Stimulated activated CD8-positive, alpha-beta memory T cell treated with anti-CD3 and anti-CD28 coated beads, Interleukin-15, amount 100 ng/mL, for 4 hours (primary cell): ENCODE results near the gene NEK7.
"Not testable (repeated sequence)": the region's sequence is repeated elsewhere in the genome, so short reads cannot be mapped to it uniquely, and the experiment has no call there.

Experiments
- DNase-seq, 2 donors: peaks; one replicate each; pipeline ENCODE4 v3.0.0-alpha.2; 2020; ENCODE audit warnings: low read depth in 2 of 2

NEK7 gene

GRCh38 chr1:198171667-198172540, 15.1 kb downstream of the NEK7 start:
- no peak for DNase-seq

DNA sequence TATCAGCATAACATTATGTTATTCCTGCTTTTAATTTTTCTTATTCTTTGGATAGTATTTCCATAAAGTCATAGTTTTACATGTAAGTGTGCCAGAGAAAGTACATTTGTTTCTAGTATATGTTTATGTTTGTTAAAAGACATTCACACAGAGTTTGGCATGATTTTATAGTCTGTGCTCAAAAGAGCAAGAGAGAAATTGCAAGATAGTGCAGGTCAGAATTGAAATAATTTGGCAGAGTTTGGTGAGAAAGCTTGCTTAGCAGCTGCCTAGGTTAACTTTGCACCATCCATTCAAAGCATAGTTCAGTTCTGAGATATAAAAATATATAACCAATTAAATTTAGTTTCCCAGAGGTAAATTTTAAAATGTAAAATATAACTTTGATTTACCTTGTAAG, 17.0 kb downstream of the NEK7 start:
- no peak for DNase-seq

- no peak for DNase-seq
These were observed 17.5 kb downstream of the NEK7 start for GRCh38 chr1:198174297-198174696.

- no peak for DNase-seq
These were observed 18.8 kb downstream of the NEK7 start for GRCh38 chr1:198175423-198176170.

- no peak for DNase-seq
These were observed 19.4 kb downstream of the NEK7 start for GRCh38 chr1:198176179-198176578.

DNA sequence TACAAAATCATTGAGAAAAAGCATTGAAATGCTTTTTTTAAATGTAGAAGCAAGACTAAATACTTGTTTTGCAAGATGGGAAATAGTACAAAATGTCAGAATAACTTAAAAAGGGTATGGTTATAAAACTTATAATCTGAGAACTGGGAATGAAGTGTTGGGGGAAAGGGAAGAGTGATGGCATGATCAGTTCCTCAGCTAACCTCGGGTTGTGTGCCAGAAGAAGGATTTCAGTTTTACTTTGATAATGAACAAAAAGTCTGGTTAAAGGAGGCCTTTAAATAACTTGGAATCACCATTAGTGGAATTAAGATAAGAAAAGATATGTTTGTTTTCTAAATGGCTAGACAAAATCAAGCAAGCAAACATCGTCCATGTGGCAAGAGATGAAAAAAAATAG, 20.7 kb downstream of the NEK7 start:
- DNase-seq: no peak

DNA sequence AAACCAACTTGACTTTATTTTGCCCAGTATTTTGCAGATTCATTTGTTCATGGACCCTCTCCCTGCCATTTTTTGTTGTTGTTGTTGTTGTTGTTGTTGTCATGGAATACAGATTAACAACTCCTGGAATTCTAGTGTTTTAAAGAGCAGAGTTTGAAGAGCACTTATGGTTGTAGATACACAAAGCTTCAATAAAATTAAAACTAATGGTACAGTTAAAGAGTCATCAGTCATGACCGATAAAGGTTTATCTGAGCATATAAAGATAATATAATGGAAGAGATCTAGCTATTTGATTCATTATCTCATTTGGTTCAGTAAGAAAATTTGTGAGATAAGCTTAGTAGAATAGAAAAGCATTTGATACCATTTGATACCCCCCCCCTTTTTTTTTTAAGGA, 21.8 kb downstream of the NEK7 start:
- DNase-seq: no peak

GRCh38 chr1:198179556-198179981, 22.8 kb downstream of the NEK7 start:
- DNase-seq: no peak

DNA sequence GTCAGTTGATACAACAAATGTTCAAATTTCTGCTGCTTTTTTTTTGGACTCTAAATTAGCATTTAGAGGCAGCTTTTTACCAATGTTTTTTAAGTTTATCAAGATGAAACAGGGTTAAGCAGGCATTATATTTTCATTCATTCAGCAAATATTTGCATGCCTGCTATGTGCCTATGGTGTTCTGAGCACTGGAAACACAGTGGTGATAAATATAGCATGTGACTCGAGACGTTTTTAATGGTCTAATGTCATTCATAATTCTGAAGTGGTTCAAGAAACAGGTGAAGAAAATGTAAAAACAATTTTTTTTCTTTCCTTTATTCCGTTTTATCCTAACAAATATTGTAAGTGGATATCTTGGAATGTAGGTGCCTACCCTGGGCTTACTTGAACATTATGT, 26.8 kb downstream of the NEK7 start:
- DNase-seq: no peak

GRCh38 chr1:198184516-198184915, 27.7 kb downstream of the NEK7 start:
- no peak for DNase-seq

DNA sequence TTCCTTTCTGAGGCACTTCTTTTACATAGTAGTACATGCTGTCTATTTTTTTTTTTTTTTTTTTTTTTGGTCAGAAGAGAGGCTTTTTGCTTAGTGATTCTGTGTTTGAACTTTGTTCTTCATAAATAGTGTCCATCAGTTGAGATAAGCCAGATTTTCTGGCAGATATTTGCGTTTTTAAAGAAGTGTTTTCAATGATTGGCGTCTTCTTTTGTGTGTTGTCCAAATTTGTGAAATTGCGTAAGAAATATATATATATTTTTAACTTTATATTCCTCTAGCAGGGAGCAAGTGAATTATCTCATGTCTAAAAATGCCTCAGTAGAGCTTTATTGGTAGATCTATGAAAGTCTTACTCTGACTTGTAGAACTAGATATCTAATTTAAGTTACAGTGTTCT, 28.3 kb downstream of the NEK7 start:
- no peak for DNase-seq

- no peak for DNase-seq
These were observed 29.0 kb downstream of the NEK7 start for GRCh38 chr1:198185759-198186158.

DNA sequence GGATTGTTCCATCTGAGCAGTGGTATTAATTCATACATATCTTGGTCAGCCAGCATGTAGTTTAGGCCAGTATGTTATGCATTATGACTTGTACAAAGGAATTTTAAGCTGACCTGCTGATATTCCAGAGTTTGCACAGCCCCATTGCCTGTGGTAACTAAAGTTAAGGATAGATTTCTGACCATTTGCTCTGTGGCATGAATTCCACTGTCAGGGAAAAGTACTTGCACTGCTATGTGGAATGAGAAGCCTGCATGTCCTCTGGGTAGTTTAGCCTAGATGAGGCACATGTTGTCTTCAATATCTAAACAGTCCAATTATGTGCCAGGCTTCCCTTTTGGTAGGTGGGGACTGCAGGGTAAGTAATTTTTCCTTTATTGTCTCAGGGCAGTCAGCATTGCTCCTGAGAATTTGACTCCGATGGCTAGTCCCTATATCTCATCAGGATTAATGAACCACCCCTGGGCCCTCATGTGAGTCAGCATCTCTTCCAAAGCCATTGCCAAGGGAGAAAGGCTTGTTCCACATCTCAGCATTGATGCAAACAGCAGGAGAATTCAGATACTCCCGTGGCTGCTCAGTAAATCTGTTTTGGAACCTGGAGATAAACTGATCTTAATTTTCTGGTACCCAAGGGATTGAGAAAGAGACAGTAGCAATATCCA, 30.2 kb downstream of the NEK7 start:
- DNase-seq: no peak

GRCh38 chr1:198187973-198188588, 31.3 kb downstream of the NEK7 start:
- DNase-seq: no peak

DNA sequence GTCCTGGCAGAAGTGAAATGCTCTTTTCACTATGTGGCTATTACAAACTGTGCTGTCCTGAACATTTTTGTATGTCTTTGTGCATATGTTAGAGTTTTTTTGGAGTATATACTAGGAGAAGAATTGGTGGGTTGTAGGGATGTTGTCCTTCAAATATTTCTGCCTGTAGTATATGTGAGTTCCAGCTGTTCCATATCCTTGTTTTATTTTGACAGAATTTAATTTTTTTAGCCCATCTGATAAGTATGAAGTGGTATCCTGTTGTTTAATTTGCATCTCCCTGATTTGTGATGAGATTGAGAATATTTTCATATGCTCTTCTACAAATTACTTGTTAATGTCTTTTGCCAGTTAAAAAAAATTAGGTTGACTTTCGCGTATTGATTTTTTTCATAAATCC, 34.3 kb downstream of the NEK7 start:
- no peak for DNase-seq

DNA sequence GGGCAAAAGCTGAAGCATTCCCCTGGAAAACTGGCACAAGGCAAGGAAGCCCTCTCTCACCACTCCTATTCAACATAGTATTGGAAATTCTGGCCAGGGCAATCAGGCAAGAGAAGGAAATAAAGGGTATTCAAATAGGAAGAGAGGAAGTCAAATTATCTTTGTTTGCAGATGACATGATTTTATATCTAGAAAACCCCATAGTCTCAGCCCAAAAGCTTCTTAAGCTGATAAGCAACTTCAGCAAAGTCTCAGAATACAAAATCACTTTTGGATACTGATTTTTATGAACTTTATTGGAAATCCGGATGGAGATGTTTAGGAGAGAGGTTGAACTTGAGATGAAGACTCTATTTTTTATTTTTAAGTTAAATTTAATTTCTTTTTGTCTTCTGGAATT, 37.1 kb downstream of the NEK7 start:
- DNase-seq: not testable (repeated sequence)

- no peak for DNase-seq
These were observed 39.8 kb downstream of the NEK7 start for GRCh38 chr1:198196630-198197029.

DNA sequence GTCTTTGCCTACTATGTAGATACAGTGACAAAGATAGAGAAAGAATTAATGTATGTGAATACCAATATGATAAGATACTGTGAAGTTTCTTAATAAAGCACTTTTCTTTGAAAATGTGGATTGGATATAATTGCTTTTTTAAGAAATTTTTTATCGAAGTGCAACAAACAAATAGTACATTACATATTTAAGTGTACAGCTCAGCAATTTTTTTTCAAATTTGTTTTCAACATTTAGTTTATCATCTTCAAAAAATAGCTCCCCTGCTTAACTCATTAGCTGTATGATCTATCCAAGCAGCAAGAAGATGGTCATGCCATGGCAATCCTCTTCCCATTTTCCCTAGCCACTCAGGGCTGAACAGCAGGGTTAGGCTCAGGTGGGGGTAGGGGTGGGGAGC, 40.5 kb downstream of the NEK7 start:
- no peak for DNase-seq

- DNase-seq: no peak
These were observed 42.3 kb downstream of the NEK7 start for GRCh38 chr1:198199105-198199504.

- DNase-seq: no peak
These were observed 45.4 kb downstream of the NEK7 start for GRCh38 chr1:198201956-198202784.

GRCh38 chr1:198203434-198203833, 46.6 kb downstream of the NEK7 start:
- DNase-seq: no peak
